ENCODE measurements around the gene CYBC1.

- no peak for TF ChIP-seq CTCF (IDR thresholded peaks at IDR 0.05)
- no peak for TF ChIP-seq POLR2AphosphoS5 (IDR thresholded peaks at IDR 0.05; ENCODE audit: low read depth, low read length)
Measured at GRCh38 chr17:82410014-82410716, 40.4 kb downstream of the CYBC1 start.

All from Panc1 (cell line).